Measurements from ENCODE around the gene SERPINA5. TPM values are rescaled to one million over a fixed set of nuclear protein-coding genes. Genes with fewer than 3 reads are reported as not detected.

SERPINA5 gene
- polyA plus RNA-seq, 2 of the 4 experiments (the other 2 are of a cell fraction) = 0.74 to 0.78 TPM

DNA sequence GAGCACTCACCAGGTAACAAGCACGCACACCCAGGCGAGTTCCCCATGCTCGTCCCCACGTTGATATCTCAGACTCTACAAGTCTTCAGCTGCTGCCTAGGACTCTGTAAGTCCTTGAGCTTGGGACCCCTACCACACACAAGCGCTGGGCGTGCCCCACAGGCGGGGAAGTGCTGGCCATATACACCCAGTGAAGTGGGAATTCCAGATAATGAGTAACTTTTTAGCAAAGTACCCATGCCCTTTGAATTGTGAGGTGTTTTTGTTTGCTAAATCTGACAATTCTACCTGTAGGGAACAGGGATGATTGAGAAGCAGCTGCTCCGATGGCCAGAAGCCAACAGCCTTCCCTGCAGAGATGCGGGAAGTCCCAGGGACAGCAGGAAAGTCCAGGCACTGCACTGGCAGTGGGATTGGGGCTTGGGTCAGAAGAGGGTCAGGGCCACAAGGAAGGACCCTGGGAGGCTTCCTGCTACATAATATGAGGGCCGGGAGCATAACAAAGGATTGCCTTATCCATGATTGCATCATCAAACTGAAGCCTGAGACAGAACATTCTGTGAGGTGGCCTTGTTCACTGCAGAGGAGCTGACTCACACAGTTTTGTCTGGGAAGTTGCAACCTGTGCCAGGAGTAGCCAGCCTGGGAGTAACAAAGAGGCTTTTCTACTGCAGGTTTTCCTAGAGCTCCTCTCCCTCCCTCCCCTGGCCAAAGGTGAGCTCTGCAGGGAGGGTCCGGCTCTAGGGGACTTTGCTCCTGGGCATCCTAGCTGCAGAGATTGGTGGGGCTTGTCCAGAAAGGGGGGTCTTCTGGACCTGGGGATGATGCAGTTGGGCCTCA lies 17.8 kb downstream of the SERPINA5 start (continued):
- TF ChIP-seq, protein P1, sequence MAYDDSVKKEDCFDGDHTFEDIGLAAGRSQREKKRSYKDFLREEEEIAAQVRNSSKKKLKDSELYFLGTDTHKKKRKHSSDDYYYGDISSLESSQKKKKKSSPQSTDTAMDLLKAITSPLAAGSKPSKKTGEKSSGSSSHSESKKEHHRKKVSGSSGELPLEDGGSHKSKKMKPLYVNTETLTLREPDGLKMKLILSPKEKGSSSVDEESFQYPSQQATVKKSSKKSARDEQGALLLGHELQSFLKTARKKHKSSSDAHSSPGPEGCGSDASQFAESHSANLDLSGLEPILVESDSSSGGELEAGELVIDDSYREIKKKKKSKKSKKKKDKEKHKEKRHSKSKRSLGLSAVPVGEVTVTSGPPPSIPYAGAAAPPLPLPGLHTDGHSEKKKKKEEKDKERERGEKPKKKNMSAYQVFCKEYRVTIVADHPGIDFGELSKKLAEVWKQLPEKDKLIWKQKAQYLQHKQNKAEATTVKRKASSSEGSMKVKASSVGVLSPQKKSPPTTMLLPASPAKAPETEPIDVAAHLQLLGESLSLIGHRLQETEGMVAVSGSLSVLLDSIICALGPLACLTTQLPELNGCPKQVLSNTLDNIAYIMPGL (CRISPR knock-in tag; IDR thresholded peaks at IDR 0.05; ENCODE audit: borderline replicate concordance) = no peak
- TF ChIP-seq EHMT2 (IDR thresholded peaks at IDR 0.05; ENCODE audit: low read depth) = no peak
- no peak for TF ChIP-seq HEYL (CRISPR knock-in tag; IDR thresholded peaks at IDR 0.05)
- TF ChIP-seq CBX8 (IDR thresholded peaks at IDR 0.05) = no peak
- TF ChIP-seq JUN (IDR thresholded peaks at IDR 0.05) = peak; percentile 94
- TF ChIP-seq, protein P2, sequence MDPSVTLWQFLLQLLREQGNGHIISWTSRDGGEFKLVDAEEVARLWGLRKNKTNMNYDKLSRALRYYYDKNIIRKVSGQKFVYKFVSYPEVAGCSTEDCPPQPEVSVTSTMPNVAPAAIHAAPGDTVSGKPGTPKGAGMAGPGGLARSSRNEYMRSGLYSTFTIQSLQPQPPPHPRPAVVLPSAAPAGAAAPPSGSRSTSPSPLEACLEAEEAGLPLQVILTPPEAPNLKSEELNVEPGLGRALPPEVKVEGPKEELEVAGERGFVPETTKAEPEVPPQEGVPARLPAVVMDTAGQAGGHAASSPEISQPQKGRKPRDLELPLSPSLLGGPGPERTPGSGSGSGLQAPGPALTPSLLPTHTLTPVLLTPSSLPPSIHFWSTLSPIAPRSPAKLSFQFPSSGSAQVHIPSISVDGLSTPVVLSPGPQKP (IDR thresholded peaks at IDR 0.05; ENCODE audit: low read depth, low read length) = no peak
- peak; percentile 90 for TF ChIP-seq JUNB (IDR thresholded peaks at IDR 0.05)
- no peak for TF ChIP-seq TP53 (CRISPR knock-in tag; IDR thresholded peaks at IDR 0.05)
- TF ChIP-seq EHF (CRISPR knock-in tag; IDR thresholded peaks at IDR 0.05) = no peak
- no peak for TF ChIP-seq CHD4 (IDR thresholded peaks at IDR 0.05; ENCODE audit: borderline replicate concordance)
- TF ChIP-seq, protein P3, sequence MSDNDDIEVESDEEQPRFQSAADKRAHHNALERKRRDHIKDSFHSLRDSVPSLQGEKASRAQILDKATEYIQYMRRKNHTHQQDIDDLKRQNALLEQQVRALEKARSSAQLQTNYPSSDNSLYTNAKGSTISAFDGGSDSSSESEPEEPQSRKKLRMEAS (IDR thresholded peaks at IDR 0.05) = peak; percentile 84
- no peak for TF ChIP-seq HDAC2 (IDR thresholded peaks at IDR 0.05)
- TF ChIP-seq, protein P4, sequence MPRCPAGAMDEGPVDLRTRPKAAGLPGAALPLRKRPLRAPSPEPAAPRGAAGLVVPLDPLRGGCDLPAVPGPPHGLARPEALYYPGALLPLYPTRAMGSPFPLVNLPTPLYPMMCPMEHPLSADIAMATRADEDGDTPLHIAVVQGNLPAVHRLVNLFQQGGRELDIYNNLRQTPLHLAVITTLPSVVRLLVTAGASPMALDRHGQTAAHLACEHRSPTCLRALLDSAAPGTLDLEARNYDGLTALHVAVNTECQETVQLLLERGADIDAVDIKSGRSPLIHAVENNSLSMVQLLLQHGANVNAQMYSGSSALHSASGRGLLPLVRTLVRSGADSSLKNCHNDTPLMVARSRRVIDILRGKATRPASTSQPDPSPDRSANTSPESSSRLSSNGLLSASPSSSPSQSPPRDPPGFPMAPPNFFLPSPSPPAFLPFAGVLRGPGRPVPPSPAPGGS (IDR thresholded peaks at IDR 0.05) = peak; percentile 79; the same call in 1 of the 3 replicates
- no peak for TF ChIP-seq MYC (IDR thresholded peaks at IDR 0.05; ENCODE audit: borderline replicate concordance, low read length)
- peak; percentile 86 to 93 for TF ChIP-seq EP300 (IDR thresholded peaks at IDR 0.05)
- no peak for TF ChIP-seq ZNF302 (CRISPR knock-in tag; IDR thresholded peaks at IDR 0.05)
- TF ChIP-seq TFCP2L1 (CRISPR knock-in tag; IDR thresholded peaks at IDR 0.05) = no peak
- peak; percentile 98 to 99 for TF ChIP-seq CEBPB (IDR thresholded peaks at IDR 0.05)
- no peak for TF ChIP-seq POLR2AphosphoS2 (conservative IDR thresholded peaks at IDR 0.05; ENCODE audit: low read length)
- no peak for TF ChIP-seq ZSCAN20 (CRISPR knock-in tag; IDR thresholded peaks at IDR 0.05)
- peak; percentile 83 for TF ChIP-seq FOSL2 (IDR thresholded peaks at IDR 0.05)
- TF ChIP-seq FOSL2 (CRISPR knock-in tag; IDR thresholded peaks at IDR 0.05) = peak; percentile 94
- no peak for TF ChIP-seq SREBF2 (IDR thresholded peaks at IDR 0.05)
- 0 out of 2 replicates have a peak, but pooled peaks have one; percentile 21 for TF ChIP-seq HOXB5 (CRISPR knock-in tag; IDR thresholded peaks at IDR 0.05)
- TF ChIP-seq RAD21 (conservative IDR thresholded peaks at IDR 0.05 in 1 of 2, IDR thresholded peaks at IDR 0.05 in 1 of 2) = peak; percentile 28 to 50; a peak in 4 of 5 replicates
- TF ChIP-seq NR3C1 (IDR thresholded peaks at IDR 0.05) = peak; percentile 91; the same call in 1 of the 3 replicates
- TF ChIP-seq BHLHE40 (IDR thresholded peaks at IDR 0.05; ENCODE audit: low read depth, low read length) = no peak
- no peak for TF ChIP-seq RFX5 (IDR thresholded peaks at IDR 0.05)
- TF ChIP-seq NPAS2 (CRISPR knock-in tag; IDR thresholded peaks at IDR 0.05; ENCODE audit: borderline replicate concordance) = no peak
- TF ChIP-seq POLR2A (IDR thresholded peaks at IDR 0.05; ENCODE audit: low read length) = no peak
- TF ChIP-seq, protein P5, sequence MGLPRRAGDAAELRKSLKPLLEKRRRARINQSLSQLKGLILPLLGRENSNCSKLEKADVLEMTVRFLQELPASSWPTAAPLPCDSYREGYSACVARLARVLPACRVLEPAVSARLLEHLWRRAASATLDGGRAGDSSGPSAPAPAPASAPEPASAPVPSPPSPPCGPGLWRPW (IDR thresholded peaks at IDR 0.05) = peak; percentile 93
- no peak for TF ChIP-seq ESRRA (IDR thresholded peaks at IDR 0.05; ENCODE audit: borderline replicate concordance, low read length)
- TF ChIP-seq, protein P6, sequence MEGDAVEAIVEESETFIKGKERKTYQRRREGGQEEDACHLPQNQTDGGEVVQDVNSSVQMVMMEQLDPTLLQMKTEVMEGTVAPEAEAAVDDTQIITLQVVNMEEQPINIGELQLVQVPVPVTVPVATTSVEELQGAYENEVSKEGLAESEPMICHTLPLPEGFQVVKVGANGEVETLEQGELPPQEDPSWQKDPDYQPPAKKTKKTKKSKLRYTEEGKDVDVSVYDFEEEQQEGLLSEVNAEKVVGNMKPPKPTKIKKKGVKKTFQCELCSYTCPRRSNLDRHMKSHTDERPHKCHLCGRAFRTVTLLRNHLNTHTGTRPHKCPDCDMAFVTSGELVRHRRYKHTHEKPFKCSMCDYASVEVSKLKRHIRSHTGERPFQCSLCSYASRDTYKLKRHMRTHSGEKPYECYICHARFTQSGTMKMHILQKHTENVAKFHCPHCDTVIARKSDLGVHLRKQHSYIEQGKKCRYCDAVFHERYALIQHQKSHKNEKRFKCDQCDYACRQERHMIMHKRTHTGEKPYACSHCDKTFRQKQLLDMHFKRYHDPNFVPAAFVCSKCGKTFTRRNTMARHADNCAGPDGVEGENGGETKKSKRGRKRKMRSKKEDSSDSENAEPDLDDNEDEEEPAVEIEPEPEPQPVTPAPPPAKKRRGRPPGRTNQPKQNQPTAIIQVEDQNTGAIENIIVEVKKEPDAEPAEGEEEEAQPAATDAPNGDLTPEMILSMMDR (IDR thresholded peaks at IDR 0.05) = peak; percentile 23; the same call in 2 of the 3 replicates

Data from A549 (cell line).